GM13976 (cell line): Measurements from ENCODE around the gene LAMB2.

Source experiments
- DNase-seq: peaks from one replicate; pipeline ENCODE4 v3.0.0; 2012; ENCODE audit warnings: low spot score
- CTCF ChIP-seq: IDR thresholded peaks from 2 replicates; pipeline ENCODE4 v1.5.1; 2012; ENCODE audit warnings: borderline replicate concordance, mild to moderate bottlenecking; ENCODE audit not compliant: insufficient read depth; ENCODE audit errors: extremely low read depth, missing control alignments, control extremely low read depth
- in situ Hi-C: fragments of 300-500 bp; cut with MboI; formaldehyde crosslinking; loops from one replicate; pipeline ENCODE4 v1.12.0; 2022; ENCODE audit warnings: low sequenced_read_pairs, mixed read lengths, inconsistent platforms; ENCODE audit not compliant: unreplicated experiment

The LAMB2 gene

GRCh38 chr3:49122451-49122850, 10.4 kb downstream of the LAMB2 start:
- in situ Hi-C loops: no loop called here
- TF ChIP-seq CTCF: no peak
- DNase-seq: no peak

DNA sequence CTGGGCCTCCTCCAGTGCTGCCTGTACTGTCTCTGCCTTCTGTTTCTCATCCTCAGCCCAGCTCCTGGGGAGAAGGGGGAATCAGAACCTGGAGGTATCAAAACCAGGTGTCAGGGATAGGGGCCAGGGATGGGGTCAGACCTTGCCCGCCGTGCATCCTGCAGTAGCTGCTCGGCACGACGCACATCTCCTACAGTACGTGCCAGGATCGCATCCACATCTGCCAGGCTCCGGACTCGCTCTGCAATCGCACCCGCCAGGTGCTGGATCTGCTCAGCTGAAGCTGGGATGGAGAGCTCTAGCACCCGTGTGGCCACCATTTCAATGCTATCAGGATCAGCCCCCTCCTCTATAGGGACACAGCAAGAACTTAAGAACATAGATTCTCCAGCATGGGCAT, 10.8 kb downstream of the LAMB2 start:
- no peak for TF ChIP-seq CTCF
- in situ Hi-C loops: no loop called here

DNA sequence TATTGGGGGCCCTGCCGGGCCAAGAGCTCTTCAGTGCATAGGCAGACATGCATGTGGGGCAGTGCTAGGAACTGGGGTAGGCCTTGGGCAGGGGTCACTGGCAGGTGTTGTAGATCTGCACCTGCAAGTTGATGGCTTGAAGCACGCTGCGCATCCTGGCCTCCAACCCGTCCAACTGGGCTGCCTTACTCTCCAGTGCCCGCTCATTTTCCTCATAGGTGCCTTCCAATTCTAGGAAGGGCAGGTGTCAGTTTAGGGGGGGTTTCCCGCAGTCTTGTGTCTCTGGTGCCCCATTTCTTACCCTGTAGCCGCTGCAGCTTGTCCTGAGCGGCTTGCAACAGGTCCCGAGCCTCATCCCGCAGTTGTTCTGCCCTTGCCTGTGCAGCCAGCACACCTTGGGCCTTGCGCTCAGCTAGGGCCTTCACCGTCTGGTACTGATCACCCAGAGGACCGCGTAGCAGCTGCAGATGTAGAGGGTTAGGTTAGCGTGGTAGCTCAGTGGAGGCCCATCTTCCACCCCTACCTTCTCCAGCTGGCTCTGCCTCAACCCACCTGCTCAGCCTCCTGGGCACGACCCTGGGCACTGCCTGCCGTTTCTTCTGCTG, 11.6 kb downstream of the LAMB2 start:
- DNase-seq: no peak
- no peak for TF ChIP-seq CTCF
- in situ Hi-C loops: no loop called here

More for the DNA sequence above, 10.8 kb downstream of the LAMB2 start:
- DNase-seq: no peak

- TF ChIP-seq CTCF: no peak
- in situ Hi-C loops: no loop called here
These were observed 12.3 kb downstream of the LAMB2 start, which contains the start of gene USP19 for GRCh38 chr3:49120438-49121131. Gene USP19, minus strand, starts transcription at chr3:49120823. Its CDS starts 1,678 bp downstream, at chr3:49119145.

GRCh38 chr3:49120096-49120437, 12.8 kb downstream of the LAMB2 start:
- no peak for DNase-seq
- no peak for TF ChIP-seq CTCF
- in situ Hi-C loops: no loop called here

More at GRCh38 chr3:49120438-49121131, 12.3 kb downstream of the LAMB2 start, which contains the start of gene USP19:
- DNase-seq: peak; percentile 99

GRCh38 chr3:49119439-49119838, 13.4 kb downstream of the LAMB2 start:
- no peak for DNase-seq
- TF ChIP-seq CTCF: no peak

More at GRCh38 chr3:49119439-49119838, 13.4 kb downstream of the LAMB2 start:
- in situ Hi-C loops: no loop called here
